Cardiac fibroblast (primary cell): ENCODE results near the gene MS4A7.

Source experiments
- DNase-seq, 2 donors: peaks; one replicate each; pipeline versions ENCODE4 v3.0.0 to v3.0.0-alpha.2; 2010; ENCODE audit warnings: low read depth in 2 of 2
- H3K4me3 ChIP-seq, 2 donors: replicated peaks in 1 of 2; 1 replicate in 1 of 2; 2 replicates in 1 of 2; pipeline ENCODE4 v1.5.1; 2011; ENCODE audit warnings: low read depth in 2 of 2, low read length in 2 of 2, mild to moderate bottlenecking in 2 of 2, moderate library complexity in 1 of 2
- CTCF ChIP-seq: IDR thresholded peaks from one replicate; pipeline ENCODE4 v1.5.1; 2011; ENCODE audit warnings: low read depth, mild to moderate bottlenecking, low read length, inconsistent platforms

MS4A7 gene

GRCh38 chr11:60378354-60378753 is at the start of gene MS4A7:
Gene MS4A7, plus strand, starts transcription at chr11:60378532. Its CDS starts 4,610 bp downstream, at chr11:60383142.
- no peak within 1 kb of the TSS for H3K4me3 ChIP-seq
- no peak for DNase-seq
- no peak for TF ChIP-seq CTCF

GRCh38 chr11:60332846-60333245 is 45.5 kb upstream of the MS4A7 start:
- H3K4me3 ChIP-seq = no peak overlapping the region
- DNase-seq = no peak
- TF ChIP-seq CTCF = no peak

DNA sequence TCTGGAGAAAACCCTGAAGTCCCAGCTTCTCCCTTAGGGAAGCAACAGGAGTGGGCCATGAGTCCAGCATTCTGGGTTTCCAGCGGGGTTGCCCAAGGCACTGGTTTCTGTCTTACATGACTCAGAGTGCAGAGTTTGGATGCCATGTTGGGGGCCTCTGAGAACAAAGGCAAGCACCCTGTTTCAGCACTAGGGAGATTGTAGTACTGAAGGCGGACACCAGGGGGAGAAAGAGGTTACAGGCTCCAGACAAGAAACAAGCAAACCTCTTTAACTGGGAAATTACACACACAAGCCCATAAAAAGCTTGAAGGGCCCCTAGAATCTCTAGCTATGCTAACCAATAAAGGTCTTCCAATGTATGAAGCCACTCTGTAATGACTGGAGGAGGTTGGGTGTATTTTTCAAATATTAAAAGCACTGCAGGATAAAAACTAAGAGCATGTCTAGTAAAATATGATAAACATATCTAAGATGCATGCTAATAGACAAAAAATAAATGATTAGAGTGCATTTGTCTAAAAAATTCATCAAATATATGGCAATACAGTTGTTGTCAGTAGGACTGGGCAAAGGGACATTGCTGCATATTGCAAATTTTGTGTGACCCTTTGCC is 44.2 kb upstream of the MS4A7 start:
- H3K4me3 ChIP-seq = no peak overlapping the region
- peak; percentile 85 for TF ChIP-seq CTCF
- peak; percentile 45 to 68 for DNase-seq

DNA sequence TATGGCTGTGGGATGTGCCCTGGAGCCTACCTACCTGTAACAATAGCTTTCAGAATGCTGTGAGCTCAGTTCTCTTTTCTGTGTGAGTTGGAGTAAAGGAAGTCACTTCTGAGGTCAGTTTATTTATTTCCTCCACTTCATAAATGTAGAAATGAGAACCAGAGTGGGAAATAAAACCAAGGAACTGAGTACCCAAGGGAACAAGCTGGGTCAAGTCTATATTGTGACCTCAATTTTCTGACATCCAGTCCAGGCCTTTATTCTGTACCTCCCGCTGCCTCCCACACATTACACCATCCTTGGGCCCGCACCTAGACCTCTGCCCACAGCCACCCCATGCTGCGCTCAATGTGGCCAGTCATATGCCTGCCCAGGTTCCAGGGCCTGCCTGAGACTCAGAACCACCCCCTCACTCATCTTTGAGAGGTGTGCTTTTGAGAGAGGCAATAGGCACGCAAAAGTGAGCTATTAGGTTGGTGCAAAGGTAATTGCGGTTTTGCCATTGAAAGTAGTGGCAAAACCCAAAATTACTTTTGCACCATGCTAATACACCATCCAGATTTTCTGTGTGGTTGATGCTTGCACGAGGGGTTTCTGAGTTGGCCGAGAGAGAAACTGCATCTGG is 41.5 kb upstream of the MS4A7 start:
- no peak overlapping the region for H3K4me3 ChIP-seq
- TF ChIP-seq CTCF = no peak
- no peak for DNase-seq

DNA sequence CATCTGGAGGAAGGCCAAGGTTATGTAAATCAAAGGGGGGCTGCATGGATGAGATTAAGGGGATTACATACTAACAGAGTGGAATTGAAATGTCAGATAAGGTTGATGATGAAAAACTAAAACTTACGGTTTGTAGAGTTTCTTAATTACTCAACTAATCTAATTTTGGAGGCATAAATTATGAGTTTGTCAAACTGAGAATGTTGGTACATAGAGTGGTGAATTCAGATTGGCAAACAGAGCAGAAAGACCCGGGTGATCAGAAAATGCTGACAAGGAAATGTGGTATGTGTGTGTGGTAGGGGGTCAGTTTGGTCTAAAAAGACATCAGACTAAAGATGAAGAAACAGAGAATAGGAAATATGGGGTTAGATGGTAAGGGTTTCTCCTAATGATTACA is 40.3 kb upstream of the MS4A7 start:
- TF ChIP-seq CTCF = no peak
- H3K4me3 ChIP-seq = no peak overlapping the region
- no peak for DNase-seq

GRCh38 chr11:60339356-60339755 is 39.0 kb upstream of the MS4A7 start:
- no peak overlapping the region for H3K4me3 ChIP-seq
- no peak for DNase-seq
- no peak for TF ChIP-seq CTCF
